ENCODE results near the gene RNPC3. TPM values are rescaled to one million over a fixed set of nuclear protein-coding genes. Genes with fewer than 3 reads are reported as not detected.
"Not testable (repeated sequence)": the region's sequence is repeated elsewhere in the genome, so short reads cannot be mapped to it uniquely, and the experiment has no call there.

Gene RNPC3
- total RNA-seq, 1 donor from 2014 or later, result 8.8 TPM

DNA sequence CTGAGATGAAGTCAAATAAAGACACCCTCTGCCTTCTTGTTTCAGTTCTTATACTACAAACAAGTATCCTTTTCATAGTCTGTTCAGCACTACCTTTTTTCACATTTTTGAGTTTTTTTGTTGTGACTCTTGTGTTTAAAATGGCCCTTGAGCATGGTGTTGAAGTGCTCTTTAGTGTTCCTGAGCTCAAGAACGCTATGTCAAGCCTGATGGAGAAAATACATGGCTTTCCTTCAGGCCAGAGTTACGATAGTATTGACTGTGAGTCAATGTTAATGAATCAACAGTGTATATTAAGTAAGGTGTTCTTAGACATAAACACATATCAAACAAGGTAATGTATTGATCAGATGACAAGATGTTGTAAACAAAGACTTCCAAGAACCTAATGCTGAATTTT is 12.7 kb downstream of the RNPC3 start:
- Histone ChIP-seq H3K4me3 (ENCODE audit: low read depth, low read length) (no peak overlapping the region), H3K27me3 (ENCODE audit: control insufficient read depth, insufficient read depth, low read length) (no peaks in the 10 kb centered on the region), H3K36me3 (ENCODE audit: control insufficient read depth, insufficient read depth, low read length) (no peaks in the 10 kb centered on the region)
- TF ChIP-seq, protein P1, sequence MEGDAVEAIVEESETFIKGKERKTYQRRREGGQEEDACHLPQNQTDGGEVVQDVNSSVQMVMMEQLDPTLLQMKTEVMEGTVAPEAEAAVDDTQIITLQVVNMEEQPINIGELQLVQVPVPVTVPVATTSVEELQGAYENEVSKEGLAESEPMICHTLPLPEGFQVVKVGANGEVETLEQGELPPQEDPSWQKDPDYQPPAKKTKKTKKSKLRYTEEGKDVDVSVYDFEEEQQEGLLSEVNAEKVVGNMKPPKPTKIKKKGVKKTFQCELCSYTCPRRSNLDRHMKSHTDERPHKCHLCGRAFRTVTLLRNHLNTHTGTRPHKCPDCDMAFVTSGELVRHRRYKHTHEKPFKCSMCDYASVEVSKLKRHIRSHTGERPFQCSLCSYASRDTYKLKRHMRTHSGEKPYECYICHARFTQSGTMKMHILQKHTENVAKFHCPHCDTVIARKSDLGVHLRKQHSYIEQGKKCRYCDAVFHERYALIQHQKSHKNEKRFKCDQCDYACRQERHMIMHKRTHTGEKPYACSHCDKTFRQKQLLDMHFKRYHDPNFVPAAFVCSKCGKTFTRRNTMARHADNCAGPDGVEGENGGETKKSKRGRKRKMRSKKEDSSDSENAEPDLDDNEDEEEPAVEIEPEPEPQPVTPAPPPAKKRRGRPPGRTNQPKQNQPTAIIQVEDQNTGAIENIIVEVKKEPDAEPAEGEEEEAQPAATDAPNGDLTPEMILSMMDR (IDR thresholded peaks at IDR 0.05; ENCODE audit: insufficient read depth, low read length, poor library complexity, severe bottlenecking), result no peak
- DNase-seq (ENCODE audit: low read depth), result no peak

DNA sequence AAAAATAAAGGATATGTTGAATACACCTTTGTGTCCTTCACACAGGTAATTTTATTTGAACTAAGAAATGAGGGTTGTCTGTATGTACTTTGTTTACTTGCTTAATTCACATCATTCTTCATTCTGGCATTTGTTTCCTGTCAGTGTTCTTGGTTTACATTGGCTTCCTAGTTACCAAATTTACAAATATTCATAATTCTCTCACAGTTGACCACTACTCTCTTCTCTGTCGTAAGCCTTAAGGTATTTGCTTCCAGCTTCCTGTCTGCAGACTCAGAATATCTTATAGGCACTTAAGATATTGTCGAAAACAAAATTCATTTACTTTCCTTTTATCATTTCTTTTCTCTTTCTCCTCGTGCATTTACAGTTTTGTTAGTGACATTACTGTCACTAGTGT is 15.9 kb downstream of the RNPC3 start:
- no peak for DNase-seq (ENCODE audit: low read depth)
- H3K27me3 ChIP-seq (ENCODE audit: control insufficient read depth, insufficient read depth, low read length), result no peaks in the 10 kb centered on the region
- no peak overlapping the region for H3K4me3 ChIP-seq (ENCODE audit: low read depth, low read length)
- TF ChIP-seq, protein P1 (IDR thresholded peaks at IDR 0.05; ENCODE audit: insufficient read depth, low read length, poor library complexity, severe bottlenecking), result no peak
- H3K36me3 ChIP-seq (ENCODE audit: control insufficient read depth, insufficient read depth, low read length), result no peaks in the 10 kb centered on the region

DNA sequence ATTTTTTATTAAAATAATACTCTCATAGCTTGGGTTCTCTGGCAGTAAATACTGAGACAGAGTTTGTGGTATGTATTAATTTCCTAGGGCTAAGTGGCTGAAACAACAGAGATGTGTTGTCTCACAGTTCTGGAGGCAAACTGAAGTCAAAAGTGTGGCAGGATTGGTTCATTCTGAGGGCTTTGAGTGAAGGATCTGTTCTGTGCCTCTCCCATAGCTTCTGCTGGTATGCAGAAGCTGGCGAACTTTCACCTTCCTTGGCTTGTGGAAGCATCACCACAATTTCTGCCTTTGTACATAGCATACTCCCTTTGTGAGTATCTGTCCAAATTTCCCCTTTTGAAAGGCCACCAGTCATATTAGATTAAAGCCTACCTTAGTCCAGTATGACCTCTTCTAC is 21.0 kb downstream of the RNPC3 start:
- H3K4me3 ChIP-seq (ENCODE audit: low read depth, low read length), result no peak overlapping the region
- TF ChIP-seq, protein P1 (IDR thresholded peaks at IDR 0.05; ENCODE audit: insufficient read depth, low read length, poor library complexity, severe bottlenecking), result no peak
- DNase-seq (ENCODE audit: low read depth), result no peak
- no peaks in the 10 kb centered on the region for H3K36me3 ChIP-seq (ENCODE audit: control insufficient read depth, insufficient read depth, low read length)
- H3K27me3 ChIP-seq (ENCODE audit: control insufficient read depth, insufficient read depth, low read length), result no peaks in the 10 kb centered on the region

DNA sequence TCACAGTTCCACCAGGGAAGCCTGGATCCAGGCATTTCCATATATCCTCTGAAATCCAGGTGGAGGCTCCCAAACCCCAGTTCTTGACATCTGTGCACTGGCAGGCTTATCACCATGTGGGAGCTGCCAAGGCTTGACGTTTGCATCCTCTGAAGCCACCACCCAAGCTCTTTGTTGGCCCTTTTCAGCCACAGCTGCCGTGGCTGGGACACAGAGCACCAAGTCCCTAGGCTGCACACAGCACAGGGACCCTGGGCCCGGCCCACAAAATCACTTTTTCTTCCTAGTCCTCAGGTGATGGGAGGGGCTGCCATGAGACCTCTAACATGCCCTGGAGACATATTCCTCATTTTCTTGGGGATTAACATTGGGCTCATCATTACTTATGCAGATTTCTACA is 22.3 kb downstream of the RNPC3 start:
- no peak for DNase-seq (ENCODE audit: low read depth)
- Histone ChIP-seq H3K27me3 (ENCODE audit: control insufficient read depth, insufficient read depth, low read length) (no peaks in the 10 kb centered on the region), H3K4me3 (ENCODE audit: low read depth, low read length) (no peak overlapping the region), H3K36me3 (ENCODE audit: control insufficient read depth, insufficient read depth, low read length) (no peaks in the 10 kb centered on the region)
- TF ChIP-seq, protein P1 (IDR thresholded peaks at IDR 0.05; ENCODE audit: insufficient read depth, low read length, poor library complexity, severe bottlenecking), result no peak

DNA sequence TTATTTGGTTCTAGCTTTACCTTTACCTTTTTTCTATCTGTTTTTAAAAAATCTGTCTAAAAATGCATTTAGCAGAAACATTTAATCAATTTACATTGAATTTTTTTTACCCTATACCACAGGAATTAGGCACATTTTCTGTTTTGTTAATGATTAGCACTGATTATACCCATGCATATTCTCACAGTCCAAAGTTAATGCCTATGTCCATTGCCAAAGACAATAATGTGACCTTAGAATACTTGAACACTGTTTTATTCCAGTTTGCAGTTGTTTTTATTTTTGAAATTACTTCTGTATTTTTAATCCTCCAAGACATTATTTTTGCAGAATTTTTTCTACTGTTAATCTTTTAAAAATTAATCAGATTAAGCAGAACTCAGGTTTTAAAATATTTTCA is 34.9 kb downstream of the RNPC3 start:
- Histone ChIP-seq H3K27me3 (ENCODE audit: control insufficient read depth, insufficient read depth, low read length) (no peaks in the 10 kb centered on the region), H3K4me3 (ENCODE audit: low read depth, low read length) (no peak overlapping the region), H3K36me3 (ENCODE audit: control insufficient read depth, insufficient read depth, low read length) (no peaks in the 10 kb centered on the region)
- DNase-seq (ENCODE audit: low read depth), result no peak
- TF ChIP-seq, protein P1 (IDR thresholded peaks at IDR 0.05; ENCODE audit: insufficient read depth, low read length, poor library complexity, severe bottlenecking), result no peak

DNA sequence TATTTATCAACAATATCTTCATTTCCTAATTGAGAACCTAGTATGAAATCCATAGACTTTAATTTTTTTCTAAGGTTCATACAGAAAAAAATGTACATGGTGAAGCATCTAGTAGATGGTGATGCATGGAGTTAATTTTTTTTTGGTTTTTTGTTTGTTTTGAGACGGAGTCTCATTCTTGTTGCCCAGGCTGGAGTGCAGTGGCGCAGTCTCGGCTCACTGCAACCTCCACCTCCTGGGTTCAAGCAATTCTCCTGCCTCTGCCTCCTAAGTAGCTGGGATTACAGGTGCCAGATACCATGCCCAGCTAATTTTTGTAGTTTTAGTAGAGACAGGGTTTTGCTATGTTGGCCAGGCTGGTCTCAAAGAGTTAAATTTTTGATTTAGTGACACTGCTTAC is 35.6 kb downstream of the RNPC3 start:
- H3K4me3 ChIP-seq (ENCODE audit: low read depth, low read length); H3K36me3 ChIP-seq (ENCODE audit: control insufficient read depth, insufficient read depth, low read length); DNase-seq (ENCODE audit: low read depth): not testable (repeated sequence)

More for the DNA sequence above, 35.6 kb downstream of the RNPC3 start:
- H3K27me3 ChIP-seq (ENCODE audit: control insufficient read depth, insufficient read depth, low read length), result not testable (repeated sequence)

Measured in kidney epithelial cell (primary cell).